Measurements from ENCODE around the gene FXYD1.

The FXYD1 gene

GRCh38 chr19:35165200-35166058, 26.8 kb downstream of the FXYD1 start:
- DNase-seq, result no peak

GRCh38 chr19:35166100-35167063, 27.8 kb downstream of the FXYD1 start:
- no peak for DNase-seq

GRCh38 chr19:35167251-35168119, 28.9 kb downstream of the FXYD1 start:
- no peak for DNase-seq

GRCh38 chr19:35168196-35168595, 29.6 kb downstream of the FXYD1 start:
- DNase-seq, result no peak

GRCh38 chr19:35169221-35169995, 30.8 kb downstream of the FXYD1 start:
- peak; percentile 31 for DNase-seq

- no peak for DNase-seq
Observed at GRCh38 chr19:35170359-35171061, 31.9 kb downstream of the FXYD1 start.

GRCh38 chr19:35171730-35172129, 33.1 kb downstream of the FXYD1 start:
- no peak for DNase-seq

- DNase-seq, result no peak
Observed at GRCh38 chr19:35174226-35174625, 35.6 kb downstream of the FXYD1 start.

GRCh38 chr19:35176181-35176570, 37.6 kb downstream of the FXYD1 start:
- no peak for DNase-seq

- DNase-seq, result no peak
Observed at GRCh38 chr19:35177377-35178274, 39.0 kb downstream of the FXYD1 start.

- DNase-seq, result no peak
Observed at GRCh38 chr19:35178701-35179100, 40.1 kb downstream of the FXYD1 start.

GRCh38 chr19:35179830-35180229, 41.2 kb downstream of the FXYD1 start:
- DNase-seq, result no peak

GRCh38 chr19:35181387-35181786, 42.8 kb downstream of the FXYD1 start:
- no peak for DNase-seq

- DNase-seq, result no peak
Observed at GRCh38 chr19:35184267-35184666, 45.6 kb downstream of the FXYD1 start.

- no peak for DNase-seq
Observed at GRCh38 chr19:35184884-35185283, 46.3 kb downstream of the FXYD1 start.
